Endometrial microvascular endothelial cells (primary cell): ENCODE data around the gene ZNF225. TPM values are rescaled to one million over a fixed set of nuclear protein-coding genes. Genes with fewer than 3 reads are reported as not detected.
"Not testable (repeated sequence)": the region's sequence is repeated elsewhere in the genome, so short reads cannot be mapped to it uniquely, and the experiment has no call there.

Experiments used
- in situ Hi-C: cut with HindIII; loops from 2 replicates; pipeline ENCODE4 v1.10.0; 2017; ENCODE audit warnings: low sequenced_read_pairs, low pct_unique_long_range_greater_than_20kb; ENCODE audit errors: inconsistent ontology term
- total RNA-seq: library from RNA; depleted of rRNA; stranded (reverse); fragments of >200 nt; gene quantifications from one replicate; pipeline ENCODE4 v1.2.3, GENCODE V29; 2015; ENCODE audit errors: inconsistent ontology term

Gene ZNF225
- total RNA-seq, 1 donor from 2014 or later: 1.6 TPM

GRCh38 chr19:44149776-44150175, 36.6 kb downstream of the ZNF225 start:
- in situ Hi-C loops: no loop called here

- in situ Hi-C loops: no loop called here
Measured at GRCh38 chr19:44151491-44151890, 38.3 kb downstream of the ZNF225 start.

- in situ Hi-C loops: no loop called here
Measured at GRCh38 chr19:44156475-44156874, 43.3 kb downstream of the ZNF225 start.

- in situ Hi-C loops: no loop called here
Measured at GRCh38 chr19:44163789-44164188, 50.6 kb downstream of the ZNF225 start.

GRCh38 chr19:44164327-44164672, 51.1 kb downstream of the ZNF225 start:
- in situ Hi-C loops: no loop called here

GRCh38 chr19:44164673-44165512, 51.7 kb downstream of the ZNF225 start, which contains the start of gene ZNF226:
TSS of gene ZNF226 (plus strand) at chr19:44165100. CDS start at chr19:44170081, 4,981 bp downstream.
- in situ Hi-C loops: no loop called here

- in situ Hi-C loops: not testable (repeated sequence)
Measured at GRCh38 chr19:44170660-44171059, 57.5 kb downstream of the ZNF225 start.

- in situ Hi-C loops: no loop called here
Measured at GRCh38 chr19:44176590-44176989, 63.4 kb downstream of the ZNF225 start.

- in situ Hi-C loops: no loop called here
Measured at GRCh38 chr19:44180968-44181367, 67.8 kb downstream of the ZNF225 start.

- in situ Hi-C loops: no loop called here
Measured at GRCh38 chr19:44182145-44182544, 68.9 kb downstream of the ZNF225 start.

Other genes with a start within 250 kb of the ZNF225 start
- 1.1 TPM for gene ZNF404, start 229.4 kb upstream of the ZNF225 start, total RNA-seq
- gene ZNF45, start 178.1 kb upstream of the ZNF225 start, total RNA-seq: 10.5 TPM
- gene ZNF221, start 162.2 kb upstream of the ZNF225 start, total RNA-seq: 1.2 TPM
- gene ZNF155, start 129.2 kb upstream of the ZNF225 start, total RNA-seq: 3.7 TPM
- 2.0 TPM for gene ZNF230, start 110.4 kb upstream of the ZNF225 start, total RNA-seq
- gene ZNF222, start 88.0 kb upstream of the ZNF225 start, total RNA-seq: 0.56 TPM
- 10.2 TPM for gene ZNF223, start 61.4 kb upstream of the ZNF225 start, total RNA-seq
- gene ZNF284, start 41.2 kb upstream of the ZNF225 start, total RNA-seq: 0.93 TPM
- 6.5 TPM for gene ZNF224, start 19.0 kb upstream of the ZNF225 start, total RNA-seq
- gene ZNF234, start 28.2 kb downstream of the ZNF225 start, total RNA-seq: 4.0 TPM
- gene ZNF226, start 51.7 kb downstream of the ZNF225 start, total RNA-seq: 26.7 TPM
- 11.8 TPM for gene ZNF227, start 99.1 kb downstream of the ZNF225 start, total RNA-seq
- gene ZNF233, start 146.5 kb downstream of the ZNF225 start, total RNA-seq: 0.09 TPM
- 1.4 TPM for gene ZNF235, start 191.6 kb downstream of the ZNF225 start, total RNA-seq
- gene ZNF112, start 243.3 kb downstream of the ZNF225 start, total RNA-seq: 2.2 TPM